KMS-11 (cell line): Measurements from ENCODE around the gene KIAA1958.

ENCODE experiments used
- H2AFZ ChIP-seq: fragments of 200-600 bp; sonication (generic); 2 replicates; pipeline ENCODE4 v1.6.1; 2016; ENCODE audit warnings: antibody characterized with exemption, mixed run types, low read depth
- H3K27ac ChIP-seq: fragments of 200-600 bp; sonication (generic); 2 replicates; pipeline ENCODE4 v1.6.1; 2016; ENCODE audit warnings: mild to moderate bottlenecking, mixed run types
- H3K27me3 ChIP-seq: fragments of 200-600 bp; sonication (generic); 2 replicates; pipeline ENCODE4 v1.6.1; 2017; ENCODE audit warnings: mild to moderate bottlenecking, low read depth, mixed run types, moderate library complexity; ENCODE audit not compliant: insufficient read depth
- H3K36me3 ChIP-seq: fragments of 200-600 bp; sonication (generic); 2 replicates; pipeline ENCODE4 v1.6.1; 2017; ENCODE audit warnings: mild to moderate bottlenecking, mixed run types; ENCODE audit not compliant: insufficient read depth
- H3K4me1 ChIP-seq: fragments of 200-600 bp; sonication (generic); 2 replicates; pipeline ENCODE4 v1.6.1; 2016; ENCODE audit warnings: mild to moderate bottlenecking, low read depth, mixed run types; ENCODE audit not compliant: poor library complexity, severe bottlenecking
- H3K4me2 ChIP-seq: fragments of 200-600 bp; sonication (generic); 2 replicates; pipeline ENCODE4 v1.7.0; 2016; ENCODE audit warnings: mild to moderate bottlenecking, mixed run types
- H3K4me3 ChIP-seq: fragments of 200-600 bp; sonication (generic); IDR thresholded peaks from 2 replicates; pipeline ENCODE4 v1.6.1; 2017; ENCODE audit warnings: low read depth, low read length, mixed read lengths; ENCODE audit not compliant: insufficient read depth
- H3K79me2 ChIP-seq: fragments of 200-600 bp; sonication (generic); 2 replicates; pipeline ENCODE4 v1.6.1; 2016; ENCODE audit warnings: low read depth, mixed run types; ENCODE audit not compliant: insufficient read depth
- H3K9ac ChIP-seq: fragments of 200-600 bp; sonication (generic); 2 replicates; pipeline ENCODE4 v1.6.1; 2016; ENCODE audit warnings: mild to moderate bottlenecking, mixed run types
- H4K20me1 ChIP-seq: fragments of 200-600 bp; sonication (generic); 2 replicates; pipeline ENCODE4 v1.6.1; 2016; ENCODE audit warnings: mild to moderate bottlenecking, mixed run types; ENCODE audit not compliant: insufficient read depth
- CTCF ChIP-seq: fragments of 200-600 bp; sonication (generic); conservative IDR thresholded peaks from 2 replicates; pipeline ENCODE4 v1.6.1; 2017; ENCODE audit warnings: low read depth, mild to moderate bottlenecking, antibody characterized with exemption, low read length, moderate library complexity, mixed read lengths

Gene KIAA1958

GRCh38 chr9:112540800-112541199 is 54.2 kb downstream of the KIAA1958 start:
- Histone ChIP-seq H3K4me1 (peaks cover 2% of the 10 kb centered on the region), H3K4me2 (no peak overlapping the region), H3K9ac (no peak overlapping the region), H3K27me3 (no peaks in the 10 kb centered on the region), H3K4me3 (no peak overlapping the region), H3K36me3 (no peaks in the 10 kb centered on the region), H4K20me1 (no peaks in the 10 kb centered on the region), H3K79me2 (no peaks in the 10 kb centered on the region), H3K27ac (no peak overlapping the region), H2AFZ (no peak overlapping the region)
- no peak for TF ChIP-seq CTCF

GRCh38 chr9:112541685-112542084 is 55.1 kb downstream of the KIAA1958 start:
- Histone ChIP-seq H4K20me1 (no peaks in the 10 kb centered on the region), H3K9ac (no peak overlapping the region), H2AFZ (no peak overlapping the region), H3K27ac (no peak overlapping the region), H3K79me2 (no peaks in the 10 kb centered on the region), H3K27me3 (no peaks in the 10 kb centered on the region), H3K4me3 (no peak overlapping the region), H3K36me3 (no peaks in the 10 kb centered on the region), H3K4me1 (peaks cover 5% of the 10 kb centered on the region), H3K4me2 (no peak overlapping the region)
- no peak for TF ChIP-seq CTCF

GRCh38 chr9:112542593-112543292 is 56.1 kb downstream of the KIAA1958 start:
- no peak for TF ChIP-seq CTCF
- Histone ChIP-seq H3K4me1 (peaks cover 5% of the 10 kb centered on the region), H3K4me2 (no peak overlapping the region), H3K36me3 (no peaks in the 10 kb centered on the region), H4K20me1 (no peaks in the 10 kb centered on the region), H2AFZ (no peak overlapping the region), H3K4me3 (no peak overlapping the region), H3K27ac (no peak overlapping the region), H3K9ac (no peak overlapping the region), H3K27me3 (no peaks in the 10 kb centered on the region), H3K79me2 (no peaks in the 10 kb centered on the region)

- Histone ChIP-seq H3K4me1 (peaks cover 5% of the 10 kb centered on the region), H4K20me1 (no peaks in the 10 kb centered on the region)
- no peak for TF ChIP-seq CTCF
These were observed 57.9 kb downstream of the KIAA1958 start for GRCh38 chr9:112544477-112544876.

More at GRCh38 chr9:112544477-112544876, 57.9 kb downstream of the KIAA1958 start:
- H3K4me3 ChIP-seq: no peak overlapping the region
- no peak overlapping the region for H2AFZ ChIP-seq
- H3K79me2 ChIP-seq: no peaks in the 10 kb centered on the region
- H3K27me3 ChIP-seq: no peaks in the 10 kb centered on the region
- no peak overlapping the region for H3K27ac ChIP-seq
- no peaks in the 10 kb centered on the region for H3K36me3 ChIP-seq
- no peak overlapping the region for H3K9ac ChIP-seq
- H3K4me2 ChIP-seq: no peak overlapping the region
